Cardiac muscle cell (in vitro differentiated cells and primary cell): ENCODE data around the gene RNASE7. TPM values are rescaled to one million over a fixed set of nuclear protein-coding genes. Genes with fewer than 3 reads are reported as not detected.

Source experiments
- DNase-seq, 2 donors: peaks; one replicate each; pipeline versions ENCODE4 v3.0.0 to v3.0.0-alpha.2; 2010 to 2017; ENCODE audit warnings: low read depth in 1 of 2, low spot score in 1 of 2
- H3K27ac ChIP-seq: fragments of 200-600 bp; sonication (generic); 2 replicates; pipeline ENCODE4 v1.5.1; 2016
- H3K27me3 ChIP-seq: fragments of 200-600 bp; sonication (generic); 2 replicates; pipeline ENCODE4 v1.6.0; 2016; ENCODE audit warnings: control low read depth
- H3K36me3 ChIP-seq: fragments of 200-600 bp; sonication (generic); 2 replicates; pipeline ENCODE4 v1.5.1; 2016; ENCODE audit warnings: control low read depth
- H3K4me1 ChIP-seq: fragments of 200-600 bp; sonication (generic); 2 replicates; pipeline ENCODE4 v1.8.1; 2017; ENCODE audit warnings: low read depth, mild to moderate bottlenecking, mixed run types
- H3K4me3 ChIP-seq: fragments of 200-600 bp; sonication (generic); 2 replicates; pipeline ENCODE4 v1.5.1; 2016; ENCODE audit warnings: mild to moderate bottlenecking
- H3K9me3 ChIP-seq: fragments of 200-600 bp; sonication (generic); 2 replicates; pipeline ENCODE4 v1.5.1; 2017; ENCODE audit warnings: low read depth, mild to moderate bottlenecking, control low read depth
- polyA plus RNA-seq: library from polyadenylated mRNA; unstranded; fragments of >200 nt; fragmentation: Nextera tagmentation; extraction: Ambion mirVana; gene quantifications from 2 replicates; pipeline ENCODE4 v1.2.1, GENCODE V29; 2016
- total RNA-seq: library from RNA; depleted of rRNA; stranded (reverse); fragments of >200 nt; gene quantifications from 2 replicates; pipeline ENCODE4 v1.2.3, GENCODE V29; 2016
- TF ChIP-seq, protein P1 (sequence below): IDR thresholded peaks from 2 replicates; pipeline ENCODE4 v1.5.1; 2012; ENCODE audit warnings: low read depth, mild to moderate bottlenecking, low read length

The RNASE7 gene
- total and polyA plus RNA-seq, 2 experiments from 2014 or later, result not detected

DNA sequence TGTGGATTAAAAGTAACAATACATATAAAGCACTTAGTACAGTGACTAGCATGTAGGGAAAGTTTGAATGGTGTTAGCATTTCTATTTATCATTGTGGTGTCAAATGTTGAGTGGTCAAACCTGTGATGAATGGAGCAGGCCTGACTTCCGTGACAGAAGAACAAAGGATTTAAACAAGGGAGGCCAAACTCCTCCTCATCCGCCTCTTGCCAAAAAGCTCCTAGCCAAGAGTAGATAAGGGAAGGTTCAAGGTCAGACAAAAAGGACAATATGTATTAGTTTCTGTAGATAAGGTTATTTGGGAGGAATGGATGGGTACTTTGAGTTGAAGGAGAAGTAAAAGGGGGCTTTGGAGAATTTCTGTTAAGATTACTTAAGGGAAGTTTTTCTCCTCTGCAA lies 6.5 kb downstream of the RNASE7 start:
- DNase-seq, result no peak
- TF ChIP-seq, protein P1, sequence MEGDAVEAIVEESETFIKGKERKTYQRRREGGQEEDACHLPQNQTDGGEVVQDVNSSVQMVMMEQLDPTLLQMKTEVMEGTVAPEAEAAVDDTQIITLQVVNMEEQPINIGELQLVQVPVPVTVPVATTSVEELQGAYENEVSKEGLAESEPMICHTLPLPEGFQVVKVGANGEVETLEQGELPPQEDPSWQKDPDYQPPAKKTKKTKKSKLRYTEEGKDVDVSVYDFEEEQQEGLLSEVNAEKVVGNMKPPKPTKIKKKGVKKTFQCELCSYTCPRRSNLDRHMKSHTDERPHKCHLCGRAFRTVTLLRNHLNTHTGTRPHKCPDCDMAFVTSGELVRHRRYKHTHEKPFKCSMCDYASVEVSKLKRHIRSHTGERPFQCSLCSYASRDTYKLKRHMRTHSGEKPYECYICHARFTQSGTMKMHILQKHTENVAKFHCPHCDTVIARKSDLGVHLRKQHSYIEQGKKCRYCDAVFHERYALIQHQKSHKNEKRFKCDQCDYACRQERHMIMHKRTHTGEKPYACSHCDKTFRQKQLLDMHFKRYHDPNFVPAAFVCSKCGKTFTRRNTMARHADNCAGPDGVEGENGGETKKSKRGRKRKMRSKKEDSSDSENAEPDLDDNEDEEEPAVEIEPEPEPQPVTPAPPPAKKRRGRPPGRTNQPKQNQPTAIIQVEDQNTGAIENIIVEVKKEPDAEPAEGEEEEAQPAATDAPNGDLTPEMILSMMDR, result no peak
- Histone ChIP-seq H3K36me3 (no peaks in the 10 kb centered on the region), H3K4me3 (no peak overlapping the region), H3K9me3 (no peaks in the 10 kb centered on the region), H3K27ac (no peak overlapping the region), H3K27me3 (no peaks in the 10 kb centered on the region), H3K4me1 (no peaks in the 10 kb centered on the region)

GRCh38 chr14:21049271-21049673 lies 7.1 kb downstream of the RNASE7 start:
- H3K36me3 ChIP-seq, result no peaks in the 10 kb centered on the region
- no peaks in the 10 kb centered on the region for H3K9me3 ChIP-seq
- peak in 1 of 2 donors; percentile 56 for DNase-seq
- H3K27me3 ChIP-seq, result no peaks in the 10 kb centered on the region
- H3K4me3 ChIP-seq, result no peak overlapping the region
- TF ChIP-seq, protein P1, result no peak
- no peak overlapping the region for H3K27ac ChIP-seq
- no peaks in the 10 kb centered on the region for H3K4me1 ChIP-seq

DNA sequence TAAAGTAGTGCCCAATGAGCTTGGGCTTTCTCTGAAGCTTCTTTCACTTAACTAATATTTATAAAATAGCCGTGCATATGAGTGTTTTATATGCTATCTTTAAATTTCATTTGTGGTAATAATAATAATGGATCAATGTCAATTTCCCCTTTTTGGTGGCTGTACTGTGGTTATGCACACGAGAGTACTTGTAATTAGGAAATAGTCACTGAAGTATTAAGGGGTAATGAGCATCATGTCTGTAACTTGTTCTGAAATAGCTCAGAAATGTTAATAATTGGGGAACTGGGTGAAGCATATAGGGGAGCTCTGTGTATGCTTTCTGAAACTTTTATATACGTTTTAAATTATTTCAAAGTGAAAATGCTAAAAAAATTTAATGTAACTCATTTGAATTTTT lies 8.4 kb downstream of the RNASE7 start:
- Histone ChIP-seq H3K4me1 (no peaks in the 10 kb centered on the region), H3K36me3 (no peaks in the 10 kb centered on the region), H3K9me3 (no peaks in the 10 kb centered on the region), H3K4me3 (no peak overlapping the region), H3K27me3 (no peaks in the 10 kb centered on the region), H3K27ac (no peak overlapping the region)
- DNase-seq, result no peak
- TF ChIP-seq, protein P1, result no peak

- Histone ChIP-seq H3K9me3 (no peaks in the 10 kb centered on the region), H3K4me1 (no peaks in the 10 kb centered on the region), H3K27me3 (no peaks in the 10 kb centered on the region), H3K36me3 (no peaks in the 10 kb centered on the region), H3K27ac (no peak overlapping the region), H3K4me3 (no peak overlapping the region)
- TF ChIP-seq, protein P1, result no peak
- no peak for DNase-seq
Measured at GRCh38 chr14:21053184-21054122, 11.3 kb downstream of the RNASE7 start.

GRCh38 chr14:21054123-21054767 lies 12.1 kb downstream of the RNASE7 start:
- no peak for DNase-seq
- TF ChIP-seq, protein P1, result no peak

More at GRCh38 chr14:21054123-21054767, 12.1 kb downstream of the RNASE7 start:
- H3K4me3 ChIP-seq, result no peak overlapping the region
- no peak overlapping the region for H3K27ac ChIP-seq
- H3K9me3 ChIP-seq, result no peaks in the 10 kb centered on the region
- no peaks in the 10 kb centered on the region for H3K4me1 ChIP-seq
- H3K36me3 ChIP-seq, result no peaks in the 10 kb centered on the region
- no peaks in the 10 kb centered on the region for H3K27me3 ChIP-seq
